H1 (cell line): ENCODE results near the gene CCNK. TPM values are rescaled to one million over a fixed set of nuclear protein-coding genes. Genes with fewer than 3 reads are reported as not detected.

Experiments
- BCL11A ChIP-seq, 2 experiments: IDR thresholded peaks; one replicate each; pipeline ENCODE4 v1.6.1; 2011; ENCODE audit warnings: low read depth in 2 of 2, low read length in 2 of 2, mild to moderate bottlenecking in 2 of 2
- CBX8 ChIP-seq: fragments of 300-800, 300-1000 bp; sonication (generic); IDR thresholded peaks from 2 replicates; pipeline ENCODE4 v1.7.1; 2016; ENCODE audit warnings: low read depth, low read length, borderline replicate concordance
- FOSL1 ChIP-seq: IDR thresholded peaks from 2 replicates; pipeline ENCODE4 v1.6.1; 2011; ENCODE audit warnings: mild to moderate bottlenecking, low read depth, low read length, moderate library complexity; ENCODE audit not compliant: insufficient read depth
- GABPA ChIP-seq: IDR thresholded peaks from 2 replicates; pipeline ENCODE4 v1.6.1; 2011; ENCODE audit warnings: mild to moderate bottlenecking, low read length, moderate library complexity, borderline replicate concordance; ENCODE audit not compliant: insufficient read depth
- RBBP5 ChIP-seq: IDR thresholded peaks from 2 replicates; pipeline ENCODE4 v1.7.1; 2012; ENCODE audit warnings: low read depth, mild to moderate bottlenecking, inconsistent platforms, low read length, moderate library complexity, borderline replicate concordance
- SIRT6 ChIP-seq: IDR thresholded peaks from one replicate; pipeline ENCODE4 v1.7.1; 2012; ENCODE audit warnings: low read length, inconsistent platforms
- SIX5 ChIP-seq: IDR thresholded peaks from 2 replicates; pipeline ENCODE4 v1.6.1; 2011; ENCODE audit warnings: mild to moderate bottlenecking, low read depth, low read length
- SP2 ChIP-seq: IDR thresholded peaks from 2 replicates; pipeline ENCODE4 v1.6.1; 2012; ENCODE audit warnings: mild to moderate bottlenecking, low read length, inconsistent platforms
- TAF1 ChIP-seq: IDR thresholded peaks from 2 replicates; pipeline ENCODE4 v1.6.1; 2011; ENCODE audit warnings: mild to moderate bottlenecking, low read depth, low read length
- TEAD4 ChIP-seq: IDR thresholded peaks from 2 replicates; pipeline ENCODE4 v1.6.1; 2012; ENCODE audit warnings: low read depth, low read length, inconsistent platforms, mixed read lengths
- USF2 ChIP-seq: IDR thresholded peaks from 2 replicates; pipeline ENCODE4 v1.6.1; 2011; ENCODE audit warnings: low read length, improper control_type of control experiment
- polyA plus RNA-seq, 7 experiments: library from polyadenylated mRNA; depleted of rRNA in 3 of 7; stranded (reverse) in 5 of 7; unstranded in 2 of 7; fragments of >200 nt in 5 of 7; fragments of 200-250 nt in 2 of 7; gene quantifications; 1 replicate in 5 of 7; 2 replicates in 1 of 7; 4 replicates in 1 of 7; pipeline versions ENCODE4 v1.2.1 to v1.2.3, GENCODE V29; 2011 to 2013; ENCODE audit warnings: missing spikeins in 2 of 7, mixed read lengths in 2 of 7
- total RNA-seq: library from RNA; stranded (reverse); fragmentation: NEBNext Ultra II Directional; extraction: Animal tissue kit (Norgen Biotek cat#: 25700); gene quantifications from 2 replicates; pipeline ENCODE4 v1.2.1, GENCODE V29; 2021

The CCNK gene
- total and polyA plus RNA-seq, 2 of the 8 experiments (the other 6 are each of a cell fraction or from before 2014, with no cell fraction given), result 10.7 to 82.7 TPM

- TF ChIP-seq USF2 (no peak), SIRT6 (no peak), TEAD4 (no peak), SIX5 (no peak), TAF1 (no peak), SP2 (no peak), CBX8 (no peak), BCL11A (IDR thresholded peaks at IDR 0.05; ENCODE audit: low read depth in 2 of 2, low read length in 2 of 2) (no peak), GABPA (no peak), FOSL1 (no peak), RBBP5 (no peak)
Measured at GRCh38 chr14:99509871-99510555, 28.8 kb downstream of the CCNK start (continued).
